Dendritic cell treated with granulocyte-macrophage colony-stimulating factor and Interleukin-4, amounts not matched to agents 40 ng/mL and 50 ng/mL, for 4 days (primary cell): ENCODE measurements around the gene ADH1C.

Source experiments
- H3K27ac Mint-ChIP-seq: one replicate; pipeline ENCODE4 v1.8.0; 2022; ENCODE audit warnings: mild to moderate bottlenecking, mixed read lengths
- H3K27me3 Mint-ChIP-seq: one replicate; pipeline ENCODE4 v1.8.0; 2022; ENCODE audit warnings: mild to moderate bottlenecking, mixed read lengths
- H3K36me3 Mint-ChIP-seq: one replicate; pipeline ENCODE4 v1.8.0; 2022; ENCODE audit warnings: low read depth, mixed read lengths
- H3K4me1 Mint-ChIP-seq: one replicate; pipeline ENCODE4 v1.8.0; 2022; ENCODE audit warnings: low read depth, mixed read lengths
- H3K4me3 Mint-ChIP-seq: one replicate; pipeline ENCODE4 v1.8.0; 2022; ENCODE audit warnings: mild to moderate bottlenecking, moderate library complexity, mixed read lengths
- H3K9me3 Mint-ChIP-seq: one replicate; pipeline ENCODE4 v1.8.0; 2022; ENCODE audit warnings: mixed read lengths
- intact Hi-C: fragments of 100-400 bp; cut with micrococcal nuclease; formaldehyde crosslinking; loops from one replicate; pipeline ENCODE4 v1.15.0; 2022

Gene ADH1C

GRCh38 chr4:99305638-99306400 is 46.7 kb downstream of the ADH1C start:
- Mint-ChIP-seq H3K4me3 (no peak overlapping the region), H3K36me3 (no peaks in the 10 kb centered on the region), H3K27me3 (no peaks in the 10 kb centered on the region), H3K9me3 (peaks cover 10% of the 10 kb centered on the region), H3K4me1 (no peaks in the 10 kb centered on the region), H3K27ac (no peak overlapping the region)
- intact Hi-C loops, result no loop called here

- Mint-ChIP-seq H3K27ac (no peak overlapping the region), H3K4me3 (no peak overlapping the region), H3K36me3 (no peaks in the 10 kb centered on the region), H3K27me3 (no peaks in the 10 kb centered on the region), H3K9me3 (peaks cover 39% of the 10 kb centered on the region), H3K4me1 (no peaks in the 10 kb centered on the region)
- intact Hi-C loops, result no loop called here
These were observed 51.0 kb downstream of the ADH1C start for GRCh38 chr4:99301376-99302164.

GRCh38 chr4:99300934-99301333 is 51.6 kb downstream of the ADH1C start:
- Mint-ChIP-seq H3K4me1 (no peaks in the 10 kb centered on the region), H3K36me3 (no peaks in the 10 kb centered on the region), H3K9me3 (peaks cover 46% of the 10 kb centered on the region), H3K27ac (no peak overlapping the region), H3K27me3 (no peaks in the 10 kb centered on the region), H3K4me3 (no peak overlapping the region)
- intact Hi-C loops, result no loop called here

- intact Hi-C loops, result no loop called here
- Mint-ChIP-seq H3K4me1 (no peaks in the 10 kb centered on the region), H3K27me3 (no peaks in the 10 kb centered on the region), H3K9me3 (peaks cover 66% of the 10 kb centered on the region), H3K36me3 (no peaks in the 10 kb centered on the region), H3K27ac (no peak overlapping the region), H3K4me3 (no peak overlapping the region)
These were observed 59.2 kb downstream of the ADH1C start for GRCh38 chr4:99293357-99293756.

- no peaks in the 10 kb centered on the region for H3K36me3 Mint-ChIP-seq
- intact Hi-C loops, result no loop called here
- H3K9me3 Mint-ChIP-seq, result peaks cover 44% of the 10 kb centered on the region
- no peaks in the 10 kb centered on the region for H3K27me3 Mint-ChIP-seq
- no peak within 1 kb of the TSS for H3K4me3 Mint-ChIP-seq
- H3K4me1 Mint-ChIP-seq, result no peaks in the 10 kb centered on the region
- H3K27ac Mint-ChIP-seq, result no peak within 1 kb of the TSS
These were observed 61.4 kb downstream of the ADH1C start, which contains the start of gene ADH1A for GRCh38 chr4:99290848-99291786. Gene ADH1A, minus strand, starts transcription at chr4:99290985. Its CDS starts 71 bp downstream, at chr4:99290914.
